ENCODE results near the gene PLN.

Gene PLN

DNA sequence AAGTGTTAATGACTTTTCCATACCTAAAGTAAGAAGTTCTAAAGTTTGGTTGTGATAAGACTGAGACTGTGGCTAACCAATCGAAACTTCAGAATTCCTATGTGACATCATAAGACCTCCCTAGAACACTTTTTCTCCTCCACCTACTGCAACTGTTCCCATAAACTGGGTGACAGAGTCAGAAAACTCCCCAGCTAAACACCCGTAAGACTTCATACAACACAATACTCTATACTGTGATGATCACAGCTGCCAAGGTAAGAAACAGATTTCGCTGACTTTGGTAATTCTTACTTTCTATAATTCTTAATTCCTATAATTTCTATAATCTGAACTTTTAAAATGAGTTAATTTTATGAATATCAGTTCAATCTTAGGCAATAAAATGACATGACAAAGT is at the start of gene PLN:
PLN (plus strand) TSS at position 161 of the 400 bp plus-strand sequence. CDS start 10,626 bp downstream, outside the sequence.
- DNase-seq (ENCODE audit: low read depth): no peak

GRCh38 chr6:118500130-118501015 is 47.7 kb upstream of the PLN start:
- DNase-seq (ENCODE audit: low read depth): no peak

- no peak for DNase-seq (ENCODE audit: low read depth)
Measured at GRCh38 chr6:118501099-118501498, 47.0 kb upstream of the PLN start.

DNA sequence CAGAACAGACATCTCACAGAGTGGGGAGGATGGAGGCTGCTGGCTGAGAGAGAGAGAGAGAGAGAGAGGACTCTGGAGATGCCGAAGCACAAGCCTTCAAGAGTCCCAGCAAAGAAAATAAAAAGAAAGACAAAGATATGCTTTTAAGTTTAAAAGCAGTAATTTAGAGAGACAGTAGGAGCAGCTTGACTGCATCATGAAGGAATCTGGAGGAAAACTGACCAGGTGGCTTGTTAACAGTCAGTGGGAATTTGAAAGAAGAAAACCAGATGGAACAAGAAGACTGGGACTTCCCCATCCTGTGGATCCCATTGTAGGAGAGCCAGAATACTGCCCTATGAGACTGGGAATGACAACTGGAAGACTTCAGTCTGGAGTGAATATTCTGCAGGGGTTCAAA is 46.3 kb upstream of the PLN start:
- DNase-seq (ENCODE audit: low read depth): no peak

GRCh38 chr6:118502169-118502568 is 45.9 kb upstream of the PLN start:
- no peak for DNase-seq (ENCODE audit: low read depth)

- DNase-seq (ENCODE audit: low read depth): no peak
Measured at GRCh38 chr6:118504611-118505010, 43.5 kb upstream of the PLN start.

DNA sequence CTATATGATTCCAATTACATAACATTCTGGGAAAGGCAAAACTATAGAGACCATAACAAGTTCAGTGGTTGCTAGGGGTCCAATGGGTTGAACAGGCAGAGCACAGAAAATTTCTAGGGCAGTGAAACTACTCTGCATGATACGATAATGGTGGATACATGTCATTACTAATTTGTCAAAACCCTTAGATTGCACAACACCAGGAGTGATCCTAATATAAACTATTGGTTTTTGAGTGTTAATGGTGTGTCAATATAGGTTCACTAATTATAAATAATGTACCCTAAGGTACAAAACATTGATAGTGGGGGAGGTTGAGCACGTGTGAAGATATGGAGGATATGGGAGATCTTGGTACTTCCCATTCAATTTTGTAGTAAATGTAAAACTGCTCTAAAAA is 42.4 kb upstream of the PLN start:
- no peak for DNase-seq (ENCODE audit: low read depth)

DNA sequence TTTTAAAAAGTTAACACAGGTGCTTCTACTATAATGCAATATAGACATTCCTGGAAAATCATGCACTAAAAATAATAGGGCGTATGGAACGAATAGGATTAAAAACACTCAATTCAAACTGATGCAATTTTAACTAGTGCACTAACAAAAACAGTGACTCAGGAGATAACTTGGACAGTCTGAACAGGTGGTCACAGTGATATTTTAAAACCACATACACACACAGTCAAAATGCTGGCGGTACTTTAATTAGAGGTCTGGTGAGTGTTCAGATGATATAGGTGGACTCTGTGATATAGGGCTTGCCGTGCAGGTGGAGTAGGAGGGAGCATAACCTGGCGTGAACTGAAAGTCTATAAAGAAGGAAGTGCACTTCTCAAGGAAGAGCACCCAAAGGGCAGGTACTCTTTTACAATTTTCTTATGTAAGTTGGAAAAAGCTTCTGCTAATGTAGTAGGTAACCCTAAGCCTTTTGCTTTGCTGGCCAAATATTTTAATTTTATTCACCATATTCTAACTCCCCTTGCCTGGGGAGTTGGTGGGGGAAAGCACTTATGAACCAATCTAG is 41.9 kb upstream of the PLN start:
- no peak for DNase-seq (ENCODE audit: low read depth)

DNA sequence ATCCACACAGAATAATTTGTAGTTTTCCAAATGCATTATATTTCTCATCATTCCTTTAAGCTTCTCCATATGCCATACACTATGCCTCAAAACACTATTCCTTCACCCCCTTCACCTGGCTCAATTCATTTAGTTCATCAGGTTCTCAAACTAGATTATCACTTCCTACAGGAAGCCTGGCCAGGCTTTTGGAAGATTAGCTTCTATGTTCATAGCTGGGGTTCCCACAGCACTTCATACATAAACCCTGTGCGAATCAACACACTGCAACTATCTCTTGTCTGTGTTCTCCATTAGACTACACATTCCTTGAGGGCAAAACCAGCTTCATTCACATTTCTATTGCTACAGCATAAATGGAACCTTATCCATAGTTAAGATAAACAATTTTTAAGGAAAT is 40.5 kb upstream of the PLN start:
- no peak for DNase-seq (ENCODE audit: low read depth)

GRCh38 chr6:118509009-118509617 is 39.0 kb upstream of the PLN start:
- no peak for DNase-seq (ENCODE audit: low read depth)

- no peak for DNase-seq (ENCODE audit: low read depth)
Measured at GRCh38 chr6:118511930-118512715, 36.0 kb upstream of the PLN start.

- DNase-seq (ENCODE audit: low read depth): no peak
Measured at GRCh38 chr6:118514689-118515088, 33.4 kb upstream of the PLN start.

DNA sequence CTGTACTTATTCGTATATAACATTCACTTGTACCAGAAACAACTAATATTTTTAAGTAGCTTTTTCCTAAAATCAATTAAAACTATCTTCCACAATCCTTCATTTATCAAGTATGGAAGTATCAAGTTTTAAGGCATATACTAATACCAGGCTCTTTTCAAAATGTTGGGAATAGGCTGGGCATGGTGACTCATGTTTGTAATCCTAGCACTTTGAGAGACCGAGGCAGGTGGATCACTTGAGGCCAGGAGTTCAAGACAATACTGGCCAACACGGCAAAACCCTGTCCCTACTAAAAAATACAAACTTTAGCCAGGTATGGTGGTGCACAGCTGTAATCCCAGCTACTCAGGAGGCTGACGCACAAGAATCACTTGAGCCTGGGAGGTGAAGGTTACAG is 25.7 kb upstream of the PLN start:
- no peak for DNase-seq (ENCODE audit: low read depth)

DNA sequence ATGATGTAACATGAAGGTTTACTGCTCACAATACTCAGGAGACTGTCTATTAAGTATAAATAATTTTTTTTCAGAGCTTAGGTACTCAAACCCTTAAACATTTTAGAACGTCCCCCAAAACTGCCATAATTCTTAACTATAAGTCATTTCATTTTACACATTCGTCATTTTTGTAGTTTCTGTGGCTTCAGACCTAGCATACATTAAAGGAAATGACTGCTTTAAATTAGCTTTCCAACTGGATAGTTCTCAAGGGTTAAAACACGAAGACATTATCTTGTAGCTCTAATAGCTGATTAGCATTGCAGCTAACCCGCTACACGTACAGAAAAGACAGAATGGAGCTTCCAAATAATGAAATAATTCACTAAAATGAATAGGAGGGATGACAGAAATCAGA is 24.9 kb upstream of the PLN start:
- no peak for DNase-seq (ENCODE audit: low read depth)

- DNase-seq (ENCODE audit: low read depth): no peak
Measured at GRCh38 chr6:118524686-118525085, 23.4 kb upstream of the PLN start.

DNA sequence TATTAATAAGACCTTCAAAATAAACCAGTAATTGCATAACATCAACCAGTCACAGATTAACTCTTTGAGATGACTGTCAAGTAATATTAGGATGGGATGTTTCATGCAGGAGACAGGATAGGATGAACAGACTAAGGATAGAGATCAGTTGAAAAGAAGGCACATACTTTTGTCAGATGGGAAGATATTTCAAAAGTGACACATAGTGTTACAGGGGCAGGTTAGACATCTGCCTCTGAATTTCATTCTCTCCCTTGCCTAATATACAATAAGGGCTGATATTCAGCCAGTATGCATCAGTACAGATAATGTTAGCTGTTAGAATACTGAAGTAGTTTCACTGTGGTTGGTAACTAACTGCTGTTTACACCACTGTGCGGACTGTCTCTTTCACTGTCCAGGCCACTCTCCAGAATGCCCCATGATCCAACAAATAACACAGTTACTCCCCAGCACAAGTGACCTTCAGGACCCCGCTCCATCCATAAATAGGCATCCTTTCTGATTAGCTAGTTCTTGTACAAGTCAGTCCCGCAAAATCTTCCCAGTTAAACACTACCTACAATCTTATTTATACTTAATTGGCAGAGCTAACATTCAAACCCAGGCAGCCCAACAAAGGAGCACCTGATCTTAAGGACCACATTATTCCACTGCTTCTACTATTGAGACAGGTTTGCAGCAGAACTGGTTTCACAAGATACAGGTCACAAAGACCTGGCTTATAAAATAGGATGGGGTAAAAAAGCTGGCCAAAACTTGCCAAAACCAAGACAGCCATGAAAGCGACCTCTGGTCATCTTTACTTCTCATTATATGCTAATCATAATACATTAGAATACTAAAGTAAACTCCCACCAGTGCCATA is 21.9 kb upstream of the PLN start:
- no peak for DNase-seq (ENCODE audit: low read depth)

- no peak for DNase-seq (ENCODE audit: low read depth)
Measured at GRCh38 chr6:118528129-118528528, 20.0 kb upstream of the PLN start.

- no peak for DNase-seq (ENCODE audit: low read depth)
Measured at GRCh38 chr6:118529756-118530155, 18.3 kb upstream of the PLN start.

DNA sequence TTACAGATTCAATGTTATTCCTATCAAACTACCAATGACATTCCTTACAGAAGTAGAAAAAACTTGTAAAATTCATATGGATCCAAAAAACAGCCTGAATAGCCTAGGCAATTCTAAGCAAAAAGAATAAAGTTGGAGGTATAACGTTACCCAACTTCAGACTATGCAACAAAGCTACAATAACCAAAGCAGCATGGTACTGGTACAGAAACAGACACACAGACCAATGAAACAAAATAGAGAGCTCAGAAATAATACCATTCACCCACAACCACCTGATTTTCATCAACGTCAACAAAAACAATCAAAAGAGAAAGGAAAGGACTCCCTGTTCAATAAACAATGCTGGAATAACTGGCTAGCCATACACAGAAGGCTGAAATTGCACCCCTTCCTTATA is 17.2 kb upstream of the PLN start:
- DNase-seq (ENCODE audit: low read depth): no peak

DNA sequence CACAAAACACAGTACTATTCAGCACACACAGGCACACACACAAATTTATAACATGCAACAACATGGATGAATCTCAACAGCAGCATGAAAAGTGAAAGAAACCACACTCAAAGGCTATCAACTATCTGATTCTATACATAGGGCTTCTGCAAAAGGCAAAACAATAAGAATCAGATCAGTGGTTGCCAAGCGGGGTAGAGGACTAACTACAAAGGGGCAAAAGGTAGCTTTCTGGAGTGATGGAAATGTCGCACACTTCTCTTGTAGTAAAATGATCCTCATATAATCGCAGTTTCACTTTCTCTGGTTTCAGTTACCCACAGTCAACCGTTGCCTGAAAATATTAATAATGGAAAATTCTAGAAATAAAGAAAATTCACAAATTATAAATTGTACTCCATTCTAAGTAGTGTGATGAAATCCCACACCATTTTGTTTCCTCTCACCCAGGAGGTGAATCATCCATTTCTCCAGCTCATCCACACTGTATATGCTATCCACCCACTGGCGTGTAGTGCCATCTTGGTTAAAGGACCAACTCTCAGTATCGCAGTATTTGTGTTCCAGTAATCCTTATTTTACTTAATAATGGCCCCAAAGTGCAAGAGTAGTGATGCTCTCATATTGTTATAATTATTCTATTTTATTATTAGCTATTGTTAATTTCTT is 12.8 kb upstream of the PLN start:
- no peak for DNase-seq (ENCODE audit: low read depth)

DNA sequence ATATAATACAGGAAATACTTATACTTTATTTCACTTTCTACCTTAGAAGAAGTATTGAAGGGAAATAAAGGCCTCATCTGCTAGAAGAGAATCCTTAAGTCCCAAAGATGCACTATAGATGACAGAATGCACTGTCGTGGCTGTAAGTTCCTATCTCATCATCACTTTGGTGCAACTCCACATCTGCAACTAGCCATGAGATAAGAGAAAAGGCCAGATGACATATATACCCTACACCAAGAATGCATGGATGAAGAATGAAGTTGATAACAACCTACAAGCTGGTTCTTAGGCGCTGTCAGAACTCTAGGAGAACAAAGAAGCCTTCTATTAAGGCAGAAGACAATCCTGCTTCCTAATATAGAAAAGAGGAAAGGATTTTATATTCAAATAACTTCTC is 11.6 kb upstream of the PLN start:
- DNase-seq (ENCODE audit: low read depth): no peak
